HEK293 (cell line): ENCODE measurements around the gene MRPS5.
A peak's percentile ranks its signal among the peaks of the same experiment; 100 is the strongest.

Experiments used
- CTCF ChIA-PET: fragments of 350-600 bp; formaldehyde crosslinking; extraction: SDS; loops from one replicate; lab custom pipeline; 2021; ENCODE audit warnings: antibody characterized with exemption; lab: Yijun Ruan, JAX
- POLR2A ChIA-PET: fragments of 300-600 bp; formaldehyde crosslinking; extraction: SDS; loops from one replicate; lab custom pipeline; 2020; ENCODE audit warnings: antibody characterized with exemption, inconsistent platforms; lab: Yijun Ruan, JAX
- H3K27ac ChIP-seq: fragments of 200-500 bp; sonication (Bioruptor generic); 2 replicates; pipeline ENCODE4 v1.5.1; 2014; ENCODE audit warnings: low read depth, low read length, control low read depth, inconsistent platforms; ENCODE audit errors: extremely low read depth
- H3K36me3 ChIP-seq, 2 experiments: fragments of 200-500 bp in 1 of 2; sonication (Bioruptor generic) in 1 of 2; 1 replicate in 1 of 2; 2 replicates in 1 of 2; pipeline ENCODE4 v1.5.1; 2014 to 2017; ENCODE audit warnings: inconsistent platforms in 2 of 2, low read length in 2 of 2; ENCODE audit not compliant: control insufficient read depth in 2 of 2, insufficient read depth in 1 of 2
- H3K4me1 ChIP-seq: fragments of 200-500 bp; sonication (Bioruptor generic); 2 replicates; pipeline ENCODE4 v1.5.1; 2014; ENCODE audit warnings: mild to moderate bottlenecking, low read length, inconsistent platforms; ENCODE audit not compliant: control insufficient read depth, insufficient read depth
- H3K4me3 ChIP-seq: 2 replicates; pipeline ENCODE4 v1.5.1; 2011; ENCODE audit warnings: low read depth, mild to moderate bottlenecking, control low read depth, low read length, moderate library complexity
- H3K9me3 ChIP-seq: fragments of 200-500 bp; sonication (Bioruptor generic); 2 replicates; pipeline ENCODE4 v1.5.1; 2014; ENCODE audit warnings: low read depth, low read length, inconsistent platforms; ENCODE audit not compliant: control insufficient read depth, insufficient read depth
- HOXA7 ChIP-seq: sonication (generic); formaldehyde crosslinking; IDR thresholded peaks from 2 replicates; pipeline ENCODE4 v1.8.1; 2022; ENCODE audit warnings: missing genetic modification reagents, borderline replicate concordance
- HOXC10 ChIP-seq: sonication (generic); formaldehyde crosslinking; IDR thresholded peaks from 2 replicates; pipeline ENCODE4 v1.8.1; 2023; ENCODE audit warnings: mild to moderate bottlenecking, missing genetic modification reagents
- KLF8 ChIP-seq: fragments of 450-650 bp; formaldehyde crosslinking; IDR thresholded peaks from 2 replicates; pipeline ENCODE4 v1.5.1; 2016; ENCODE audit warnings: missing biosample characterization, missing genetic modification characterization
- MYNN ChIP-seq: fragments of 450-650 bp; formaldehyde crosslinking; IDR thresholded peaks from 2 replicates; pipeline ENCODE4 v1.5.1; 2016; ENCODE audit warnings: missing biosample characterization, missing genetic modification characterization, borderline replicate concordance
- REST ChIP-seq: fragments of 450-650 bp; formaldehyde crosslinking; IDR thresholded peaks from 2 replicates; pipeline ENCODE4 v1.5.1; 2016; ENCODE audit warnings: missing biosample characterization, missing genetic modification characterization
- SCRT2 ChIP-seq: fragments of 450-650 bp; formaldehyde crosslinking; IDR thresholded peaks from 2 replicates; pipeline ENCODE4 v1.5.1; 2016; ENCODE audit warnings: missing biosample characterization, missing genetic modification characterization
- ZBTB48 ChIP-seq: fragments of 450-650 bp; formaldehyde crosslinking; IDR thresholded peaks from 2 replicates; pipeline ENCODE4 v1.5.1; 2016; ENCODE audit warnings: missing biosample characterization, missing genetic modification characterization
- ZNF10 ChIP-seq: fragments of 450-650 bp; formaldehyde crosslinking; IDR thresholded peaks from 2 replicates; pipeline ENCODE4 v1.5.1; 2017; ENCODE audit warnings: missing biosample characterization, missing genetic modification characterization
- ZNF133 ChIP-seq: fragments of 450-650 bp; formaldehyde crosslinking; IDR thresholded peaks from 2 replicates; pipeline ENCODE4 v1.5.1; 2016; ENCODE audit warnings: missing biosample characterization, missing genetic modification characterization
- ZNF140 ChIP-seq: fragments of 450-650 bp; formaldehyde crosslinking; IDR thresholded peaks from 2 replicates; pipeline ENCODE4 v1.5.1; 2016; ENCODE audit warnings: missing biosample characterization, missing genetic modification characterization
- ZNF148 ChIP-seq: fragments of 450-650 bp; formaldehyde crosslinking; IDR thresholded peaks from 2 replicates; pipeline ENCODE4 v1.5.0; 2017; ENCODE audit warnings: missing biosample characterization, missing genetic modification characterization, borderline replicate concordance
- ZNF157 ChIP-seq: fragments of 450-650 bp; formaldehyde crosslinking; IDR thresholded peaks from 2 replicates; pipeline ENCODE4 v1.5.1; 2016; ENCODE audit warnings: missing biosample characterization, missing genetic modification characterization
- ZNF2 ChIP-seq: fragments of 450-650 bp; formaldehyde crosslinking; IDR thresholded peaks from 2 replicates; pipeline ENCODE4 v1.5.1; 2016; ENCODE audit warnings: missing biosample characterization, missing genetic modification characterization
- ZNF280D ChIP-seq: fragments of 450-650 bp; formaldehyde crosslinking; IDR thresholded peaks from 2 replicates; pipeline ENCODE4 v1.5.1; 2016; ENCODE audit warnings: missing biosample characterization, missing genetic modification characterization
- ZNF335 ChIP-seq: fragments of 450-650 bp; formaldehyde crosslinking; conservative IDR thresholded peaks from 2 replicates; pipeline ENCODE4 v1.5.1; 2016; ENCODE audit warnings: missing biosample characterization, missing genetic modification characterization
- ZNF354C ChIP-seq: fragments of 450-650 bp; formaldehyde crosslinking; IDR thresholded peaks from 2 replicates; pipeline ENCODE4 v1.5.1; 2016; ENCODE audit warnings: missing biosample characterization, missing genetic modification characterization, low read depth, borderline replicate concordance
- ZNF362 ChIP-seq: fragments of 450-650 bp; formaldehyde crosslinking; IDR thresholded peaks from 2 replicates; pipeline ENCODE4 v1.5.1; 2016; ENCODE audit warnings: missing biosample characterization, missing genetic modification characterization
- ZNF366 ChIP-seq: fragments of 450-650 bp; formaldehyde crosslinking; conservative IDR thresholded peaks from 2 replicates; pipeline ENCODE4 v1.5.1; 2016; ENCODE audit warnings: missing biosample characterization, missing genetic modification characterization
- ZNF423 ChIP-seq: fragments of 450-650 bp; formaldehyde crosslinking; IDR thresholded peaks from 2 replicates; pipeline ENCODE4 v1.5.1; 2016; ENCODE audit warnings: missing biosample characterization, missing genetic modification characterization
- ZNF48 ChIP-seq: fragments of 450-650 bp; formaldehyde crosslinking; IDR thresholded peaks from 2 replicates; pipeline ENCODE4 v1.5.1; 2016; ENCODE audit warnings: missing biosample characterization, missing genetic modification characterization
- ZNF521 ChIP-seq: fragments of 450-650 bp; formaldehyde crosslinking; IDR thresholded peaks from 2 replicates; pipeline ENCODE4 v1.5.1; 2017; ENCODE audit warnings: missing biosample characterization, mild to moderate bottlenecking, missing genetic modification characterization
- ZNF621 ChIP-seq: fragments of 450-650 bp; formaldehyde crosslinking; IDR thresholded peaks from 2 replicates; pipeline ENCODE4 v1.5.1; 2017; ENCODE audit warnings: missing biosample characterization, missing genetic modification characterization
- ZNF623 ChIP-seq: fragments of 450-650 bp; formaldehyde crosslinking; IDR thresholded peaks from 2 replicates; pipeline ENCODE4 v1.5.1; 2016; ENCODE audit warnings: missing biosample characterization, missing genetic modification characterization
- ZNF747 ChIP-seq: fragments of 450-650 bp; formaldehyde crosslinking; IDR thresholded peaks from 2 replicates; pipeline ENCODE4 v1.5.1; 2016; ENCODE audit warnings: missing biosample characterization, missing genetic modification characterization
- ZNF76 ChIP-seq: fragments of 450-650 bp; formaldehyde crosslinking; IDR thresholded peaks from 2 replicates; pipeline ENCODE4; 2016; ENCODE audit warnings: low read depth, missing biosample characterization, missing genetic modification characterization, borderline replicate concordance
- ZNF837 ChIP-seq: fragments of 450-650 bp; formaldehyde crosslinking; IDR thresholded peaks from 2 replicates; pipeline ENCODE4 v1.5.1; 2016; ENCODE audit warnings: missing biosample characterization, missing genetic modification characterization
- ZSCAN23 ChIP-seq: fragments of 450-650 bp; formaldehyde crosslinking; IDR thresholded peaks from 2 replicates; pipeline ENCODE4 v1.5.1; 2016; ENCODE audit warnings: missing biosample characterization, missing genetic modification characterization
- ZSCAN30 ChIP-seq: fragments of 450-650 bp; IDR thresholded peaks from 2 replicates; pipeline ENCODE4 v1.5.1; 2018; ENCODE audit warnings: missing biosample characterization, mild to moderate bottlenecking, missing genetic modification characterization, moderate library complexity

MRPS5 gene

GRCh38 chr2:95069465-95069864 is 52.1 kb downstream of the MRPS5 start:
- Histone ChIP-seq H3K4me3 (no peak overlapping the region), H3K9me3 (no peaks in the 10 kb centered on the region), H3K36me3 (no peaks in the 10 kb centered on the region), H3K4me1 (no peaks in the 10 kb centered on the region), H3K27ac (no peak overlapping the region)
- TF ChIP-seq ZNF354C (no peak), ZNF76 (tag by site-specific recombination) (no peak), ZNF140 (tag by site-specific recombination) (no peak), ZNF423 (tag by site-specific recombination) (no peak), ZNF10 (tag by site-specific recombination) (no peak), ZNF133 (no peak), ZNF335 (tag by site-specific recombination) (no peak), ZNF148 (tag by site-specific recombination) (no peak), ZNF621 (tag by site-specific recombination) (no peak), ZNF2 (tag by site-specific recombination) (no peak), HOXC10 (CRISPR knock-in tag) (no peak), ZNF157 (tag by site-specific recombination) (no peak), ZNF837 (tag by site-specific recombination) (no peak)
- ChIA-PET POLR2A (no interaction called here), CTCF (interaction anchor here (0.7 to 0.9 kb wide), 4 partner anchors 9 to 47 kb away, joined by 3 to 4 read pairs (median 3); no protein-coding TSS in a partner anchor)

GRCh38 chr2:95068256-95068655 is 53.4 kb downstream of the MRPS5 start:
- POLR2A ChIA-PET: no interaction called here
- no peaks in the 10 kb centered on the region for H3K36me3 ChIP-seq
- no peaks in the 10 kb centered on the region for H3K4me1 ChIP-seq
- CTCF ChIA-PET: no interaction called here
- no peak overlapping the region for H3K4me3 ChIP-seq
- H3K9me3 ChIP-seq: no peaks in the 10 kb centered on the region
- no peak overlapping the region for H3K27ac ChIP-seq
- no peak for TF ChIP-seq ZBTB48 (tag by site-specific recombination)
- TF ChIP-seq ZNF747 (tag by site-specific recombination): no peak
- TF ChIP-seq KLF8: no peak
- no peak for TF ChIP-seq ZNF48 (tag by site-specific recombination)
- TF ChIP-seq ZNF366 (tag by site-specific recombination): no peak
- no peak for TF ChIP-seq ZNF280D (tag by site-specific recombination)
- TF ChIP-seq MYNN (tag by site-specific recombination): no peak
- TF ChIP-seq ZNF521 (tag by site-specific recombination): no peak
- TF ChIP-seq REST: peak; percentile 23; the same call in 1 of the 2 replicates
- TF ChIP-seq ZNF837 (tag by site-specific recombination): no peak
- no peak for TF ChIP-seq ZNF362 (tag by site-specific recombination)
- no peak for TF ChIP-seq ZSCAN23 (tag by site-specific recombination)
- TF ChIP-seq ZNF623 (tag by site-specific recombination): peak; percentile 57
- TF ChIP-seq HOXA7 (CRISPR knock-in tag): no peak
- no peak for TF ChIP-seq ZSCAN30
- TF ChIP-seq SCRT2: no peak
